ENCODE data around the gene CFAP20DC.
"Not testable (repeated sequence)": the region's sequence is repeated elsewhere in the genome, so short reads cannot be mapped to it uniquely, and the experiment has no call there.

Gene CFAP20DC

GRCh38 chr3:58842050-58842747 lies 207.6 kb downstream of the CFAP20DC start:
- H3K4me3 ChIP-seq (ENCODE audit: control insufficient read depth in 1 of 7, extremely low read depth in 1 of 7, insufficient read depth in 4 of 7, low read depth in 2 of 7, low read length in 6 of 7); H3K27ac ChIP-seq (ENCODE audit: insufficient read depth in 1 of 2, low read depth in 1 of 2, low read length in 2 of 2, poor library complexity in 1 of 2, severe bottlenecking in 2 of 2); CTCF ChIA-PET; DNase-seq; H3K27me3 ChIP-seq (replicated peaks in 2 of 5; ENCODE audit: control insufficient read depth in 4 of 5, insufficient read depth in 5 of 5, low read length in 4 of 5); POLR2A ChIA-PET; H3K9me3 ChIP-seq (ENCODE audit: control extremely low read depth in 1 of 5, control insufficient read depth in 4 of 5, insufficient read depth in 2 of 5, low read depth in 1 of 5, low read length in 4 of 5); H3K36me3 ChIP-seq (ENCODE audit: control insufficient read depth in 4 of 4, insufficient read depth in 4 of 4, low read length in 3 of 4): not testable (repeated sequence)
- WGBS (ENCODE audit: insufficient coverage): 97% methylated on average over 5 of the region's 34 CpGs
- peaks cover 7 to 14% (median 7%) of the 10 kb centered on the region in 4 experiments for H3K4me1 ChIP-seq (ENCODE audit: control extremely low read depth in 1 of 4, control insufficient read depth in 4 of 4, insufficient read depth in 4 of 4, low read length in 3 of 4)

DNA sequence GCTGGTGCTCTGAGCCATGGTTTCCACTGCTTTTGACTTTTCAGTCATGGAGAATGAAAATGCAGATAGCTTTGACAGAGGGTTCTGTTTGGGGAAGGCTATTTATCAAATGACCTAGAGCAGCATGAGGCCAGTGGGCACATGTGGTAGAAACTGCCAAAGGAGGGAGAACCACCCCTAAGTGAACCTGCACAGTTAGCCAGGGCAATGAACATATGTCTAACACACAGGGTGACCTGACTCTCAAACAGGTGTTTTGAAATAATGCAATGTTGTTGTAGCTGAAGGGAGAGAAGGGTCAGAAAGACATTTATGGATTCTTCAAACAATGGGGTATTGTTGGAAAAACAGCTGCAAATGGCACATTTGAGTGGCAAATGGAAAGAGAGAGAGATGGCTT lies 208.9 kb downstream of the CFAP20DC start:
- no peak overlapping the region for H3K27ac ChIP-seq (ENCODE audit: insufficient read depth in 1 of 2, low read depth in 1 of 2, low read length in 2 of 2, poor library complexity in 1 of 2, severe bottlenecking in 2 of 2)
- H3K9me3 ChIP-seq (ENCODE audit: control extremely low read depth in 1 of 5, control insufficient read depth in 4 of 5, insufficient read depth in 2 of 5, low read depth in 1 of 5, low read length in 4 of 5): no peaks in the 10 kb centered on the region
- peaks cover 7 to 14% (median 7%) of the 10 kb centered on the region in 4 experiments for H3K4me1 ChIP-seq (ENCODE audit: control extremely low read depth in 1 of 4, control insufficient read depth in 4 of 4, insufficient read depth in 4 of 4, low read length in 3 of 4)
- DNase-seq: no peak
- ChIA-PET POLR2A (no interaction called here), CTCF (interaction anchor here (1.7 kb wide), 1 partner anchor 16 kb away, joined by 5 read pairs; no protein-coding TSS in a partner anchor)
- H3K27me3 ChIP-seq (replicated peaks in 2 of 5; ENCODE audit: control insufficient read depth in 4 of 5, insufficient read depth in 5 of 5, low read length in 4 of 5): no peaks in the 10 kb centered on the region
- no peaks in the 10 kb centered on the region for H3K36me3 ChIP-seq (ENCODE audit: control insufficient read depth in 4 of 4, insufficient read depth in 4 of 4, low read length in 3 of 4)
- H3K4me3 ChIP-seq (ENCODE audit: control insufficient read depth in 1 of 7, extremely low read depth in 1 of 7, insufficient read depth in 4 of 7, low read depth in 2 of 7, low read length in 6 of 7): no peak overlapping the region

- POLR2A ChIA-PET: no interaction called here
- no CpG with 5 or more reads among the region's 1 CpG for WGBS (ENCODE audit: insufficient coverage)
- H3K36me3 ChIP-seq (ENCODE audit: control insufficient read depth in 4 of 4, insufficient read depth in 4 of 4, low read length in 3 of 4): no peaks in the 10 kb centered on the region
- peaks cover 7 to 14% (median 7%) of the 10 kb centered on the region in 4 experiments for H3K4me1 ChIP-seq (ENCODE audit: control extremely low read depth in 1 of 4, control insufficient read depth in 4 of 4, insufficient read depth in 4 of 4, low read length in 3 of 4)
- no peak overlapping the region for H3K27ac ChIP-seq (ENCODE audit: insufficient read depth in 1 of 2, low read depth in 1 of 2, low read length in 2 of 2, poor library complexity in 1 of 2, severe bottlenecking in 2 of 2)
- CTCF ChIA-PET: interaction anchor here (0.6 to 1.7 kb wide), 2 partner anchors 15 to 1185 kb away, joined by 4 to 5 read pairs; no protein-coding TSS in a partner anchor
- no peaks in the 10 kb centered on the region for H3K9me3 ChIP-seq (ENCODE audit: control extremely low read depth in 1 of 5, control insufficient read depth in 4 of 5, insufficient read depth in 2 of 5, low read depth in 1 of 5, low read length in 4 of 5)
- H3K4me3 ChIP-seq (ENCODE audit: control insufficient read depth in 1 of 7, extremely low read depth in 1 of 7, insufficient read depth in 4 of 7, low read depth in 2 of 7, low read length in 6 of 7): no peak overlapping the region
- DNase-seq: no peak
- no peaks in the 10 kb centered on the region for H3K27me3 ChIP-seq (replicated peaks in 2 of 5; ENCODE audit: control insufficient read depth in 4 of 5, insufficient read depth in 5 of 5, low read length in 4 of 5)
Observed at GRCh38 chr3:58839964-58840363, 209.9 kb downstream of the CFAP20DC start.

- ChIA-PET CTCF (interaction anchor here (0.6 to 4.5 kb wide), 3 partner anchors 11 to 1186 kb away, joined by 3 to 22 read pairs (median 4); no protein-coding TSS in a partner anchor), POLR2A (no interaction called here)
- Histone ChIP-seq H3K27ac (ENCODE audit: insufficient read depth in 1 of 2, low read depth in 1 of 2, low read length in 2 of 2, poor library complexity in 1 of 2, severe bottlenecking in 2 of 2) (no peak overlapping the region), H3K27me3 (replicated peaks in 2 of 5; ENCODE audit: control insufficient read depth in 4 of 5, insufficient read depth in 5 of 5, low read length in 4 of 5) (no peaks in the 10 kb centered on the region), H3K4me3 (ENCODE audit: control insufficient read depth in 1 of 7, extremely low read depth in 1 of 7, insufficient read depth in 4 of 7, low read depth in 2 of 7, low read length in 6 of 7) (no peak overlapping the region), H3K9me3 (ENCODE audit: control extremely low read depth in 1 of 5, control insufficient read depth in 4 of 5, insufficient read depth in 2 of 5, low read depth in 1 of 5, low read length in 4 of 5) (no peaks in the 10 kb centered on the region), H3K36me3 (ENCODE audit: control insufficient read depth in 4 of 4, insufficient read depth in 4 of 4, low read length in 3 of 4) (no peaks in the 10 kb centered on the region), H3K4me1 (ENCODE audit: control extremely low read depth in 1 of 4, control insufficient read depth in 4 of 4, insufficient read depth in 4 of 4, low read length in 3 of 4) (peaks cover 7 to 14% (median 7%) of the 10 kb centered on the region in 4 experiments)
- DNase-seq: no peak
Observed at GRCh38 chr3:58839187-58839586, 210.6 kb downstream of the CFAP20DC start.

DNA sequence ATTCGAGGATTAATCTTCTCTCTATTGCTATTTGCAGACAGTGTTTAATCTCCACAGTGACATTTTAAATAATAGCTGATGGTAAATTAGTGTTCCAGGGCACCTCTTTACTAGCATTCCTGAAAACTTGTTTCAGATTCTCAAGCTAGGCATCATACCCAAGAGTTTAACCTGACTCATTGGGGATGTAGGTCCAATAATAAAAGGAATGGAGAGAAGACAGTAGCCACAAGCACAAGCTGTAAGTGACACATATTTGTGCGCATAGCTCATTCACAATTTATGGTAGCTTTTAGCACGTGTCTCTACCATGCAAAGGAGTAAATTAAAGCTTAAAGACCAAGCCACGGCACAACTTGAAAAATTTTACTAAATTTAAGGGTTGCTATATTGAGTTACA lies 212.0 kb downstream of the CFAP20DC start:
- ChIA-PET POLR2A (no interaction called here), CTCF (interaction anchor here (0.8 to 4.5 kb wide), 3 partner anchors 13 to 326 kb away, joined by 3 to 22 read pairs (median 3); no protein-coding TSS in a partner anchor)
- H3K27ac ChIP-seq (ENCODE audit: insufficient read depth in 1 of 2, low read depth in 1 of 2, low read length in 2 of 2, poor library complexity in 1 of 2, severe bottlenecking in 2 of 2): no peak overlapping the region
- DNase-seq: no peak
- 96% methylated on average over 2 of the region's 4 CpGs for WGBS (ENCODE audit: insufficient coverage)
- H3K4me1 ChIP-seq (ENCODE audit: control extremely low read depth in 1 of 4, control insufficient read depth in 4 of 4, insufficient read depth in 4 of 4, low read length in 3 of 4): peaks cover 7 to 17% (median 7%) of the 10 kb centered on the region in 4 experiments
- no peaks in the 10 kb centered on the region for H3K27me3 ChIP-seq (replicated peaks in 2 of 5; ENCODE audit: control insufficient read depth in 4 of 5, insufficient read depth in 5 of 5, low read length in 4 of 5)
- H3K4me3 ChIP-seq (ENCODE audit: control insufficient read depth in 1 of 7, extremely low read depth in 1 of 7, insufficient read depth in 4 of 7, low read depth in 2 of 7, low read length in 6 of 7): no peak overlapping the region
- H3K36me3 ChIP-seq (ENCODE audit: control insufficient read depth in 4 of 4, insufficient read depth in 4 of 4, low read length in 3 of 4): no peaks in the 10 kb centered on the region
- H3K9me3 ChIP-seq (ENCODE audit: control extremely low read depth in 1 of 5, control insufficient read depth in 4 of 5, insufficient read depth in 2 of 5, low read depth in 1 of 5, low read length in 4 of 5): no peaks in the 10 kb centered on the region

DNA sequence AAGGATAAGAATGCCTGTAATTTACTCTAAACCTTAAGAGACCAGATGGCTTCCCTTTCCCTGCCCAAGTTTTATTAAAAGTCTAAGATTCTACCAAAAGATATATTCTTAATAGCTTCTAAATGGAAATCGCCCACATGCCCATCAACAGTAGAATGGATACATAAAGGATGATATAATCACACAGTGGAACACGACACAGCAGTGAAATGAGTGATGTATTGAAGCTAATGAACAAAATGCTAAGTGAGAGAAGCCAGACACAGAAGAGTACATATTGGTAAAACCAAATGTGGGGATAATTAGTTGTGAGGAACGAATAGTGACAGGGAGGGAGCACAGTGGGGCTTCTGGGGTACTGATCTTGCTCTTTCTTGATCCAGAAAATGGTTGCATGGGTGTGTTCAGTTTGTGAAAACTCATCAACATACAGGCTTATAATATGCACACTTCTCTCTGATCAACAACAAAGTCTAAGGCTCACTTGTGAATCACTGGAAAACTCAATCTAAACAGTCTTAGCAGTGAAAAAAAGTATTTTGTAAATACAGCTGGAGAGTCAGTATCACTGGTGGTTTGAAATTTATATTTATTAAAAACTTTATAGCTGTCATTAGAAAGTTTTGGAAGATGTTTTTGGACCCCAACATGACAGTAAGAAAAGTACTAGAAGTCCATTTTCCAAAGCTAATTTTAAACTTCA lies 212.5 kb downstream of the CFAP20DC start:
- POLR2A ChIA-PET: no interaction called here
- Histone ChIP-seq H3K9me3 (ENCODE audit: control extremely low read depth in 1 of 5, control insufficient read depth in 4 of 5, insufficient read depth in 2 of 5, low read depth in 1 of 5, low read length in 4 of 5) (no peaks in the 10 kb centered on the region), H3K36me3 (ENCODE audit: control insufficient read depth in 4 of 4, insufficient read depth in 4 of 4, low read length in 3 of 4) (no peaks in the 10 kb centered on the region), H3K4me3 (ENCODE audit: control insufficient read depth in 1 of 7, extremely low read depth in 1 of 7, insufficient read depth in 4 of 7, low read depth in 2 of 7, low read length in 6 of 7) (no peak overlapping the region), H3K27ac (ENCODE audit: insufficient read depth in 1 of 2, low read depth in 1 of 2, low read length in 2 of 2, poor library complexity in 1 of 2, severe bottlenecking in 2 of 2) (no peak overlapping the region), H3K4me1 (ENCODE audit: control extremely low read depth in 1 of 4, control insufficient read depth in 4 of 4, insufficient read depth in 4 of 4, low read length in 3 of 4) (peaks cover 7 to 17% (median 7%) of the 10 kb centered on the region in 4 experiments), H3K27me3 (replicated peaks in 2 of 5; ENCODE audit: control insufficient read depth in 4 of 5, insufficient read depth in 5 of 5, low read length in 4 of 5) (no peaks in the 10 kb centered on the region)
- 100% methylated on average over 2 of the region's 3 CpGs for WGBS (ENCODE audit: insufficient coverage)
- CTCF ChIA-PET: interaction anchor here (0.8 to 4.5 kb wide), 4 partner anchors 10 to 327 kb away, joined by 3 to 22 read pairs (median 3); no protein-coding TSS in a partner anchor
- DNase-seq: no peak

DNA sequence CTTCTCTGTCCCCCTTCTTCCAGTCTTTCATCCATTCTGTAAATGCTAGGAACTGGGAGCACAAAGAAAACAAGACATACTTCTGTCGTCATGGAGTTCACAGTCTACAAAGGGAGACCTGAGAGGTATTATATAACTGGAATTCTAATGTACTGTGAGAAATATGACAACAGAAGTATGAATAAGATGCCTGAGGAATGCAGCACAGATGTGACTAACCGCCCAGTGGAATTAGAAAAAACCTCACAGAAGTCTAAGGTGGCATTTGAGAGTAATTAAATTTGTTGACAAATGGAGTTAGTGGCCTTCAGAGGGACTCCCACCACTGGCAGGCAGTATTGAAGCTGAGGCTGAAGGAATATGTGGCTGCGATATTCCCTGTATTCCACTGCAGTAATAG lies 214.7 kb downstream of the CFAP20DC start:
- H3K4me1 ChIP-seq (ENCODE audit: control extremely low read depth in 1 of 4, control insufficient read depth in 4 of 4, insufficient read depth in 4 of 4, low read length in 3 of 4): peaks cover 3 to 13% (median 4%) of the 10 kb centered on the region in 4 experiments
- no peaks in the 10 kb centered on the region for H3K27me3 ChIP-seq (replicated peaks in 2 of 5; ENCODE audit: control insufficient read depth in 4 of 5, insufficient read depth in 5 of 5, low read length in 4 of 5)
- no peaks in the 10 kb centered on the region for H3K9me3 ChIP-seq (ENCODE audit: control extremely low read depth in 1 of 5, control insufficient read depth in 4 of 5, insufficient read depth in 2 of 5, low read depth in 1 of 5, low read length in 4 of 5)
- POLR2A ChIA-PET: no interaction called here
- H3K27ac ChIP-seq (ENCODE audit: insufficient read depth in 1 of 2, low read depth in 1 of 2, low read length in 2 of 2, poor library complexity in 1 of 2, severe bottlenecking in 2 of 2): no peak overlapping the region
- H3K4me3 ChIP-seq (ENCODE audit: control insufficient read depth in 1 of 7, extremely low read depth in 1 of 7, insufficient read depth in 4 of 7, low read depth in 2 of 7, low read length in 6 of 7): no peak overlapping the region
- no peak for DNase-seq
- CTCF ChIA-PET: interaction anchor here (4.5 kb wide), 1 partner anchor 11 kb away, joined by 22 read pairs; no protein-coding TSS in a partner anchor
- H3K36me3 ChIP-seq (ENCODE audit: control insufficient read depth in 4 of 4, insufficient read depth in 4 of 4, low read length in 3 of 4): no peaks in the 10 kb centered on the region
- 100% methylated on average over 3 of the region's 3 CpGs for WGBS (ENCODE audit: insufficient coverage)

All from common myeloid progenitor, CD34-positive (primary cell).